Measurements from ENCODE around the gene KIF23.

The KIF23 gene

GRCh38 chr15:69491038-69491505 lies 76.9 kb downstream of the KIF23 start:
- DNase-seq (ENCODE audit: low spot score), result no peak

GRCh38 chr15:69493406-69493805 lies 79.3 kb downstream of the KIF23 start:
- DNase-seq (ENCODE audit: low spot score), result no peak

GRCh38 chr15:69496001-69496400 lies 81.9 kb downstream of the KIF23 start:
- DNase-seq (ENCODE audit: low spot score), result no peak

- no peak for DNase-seq (ENCODE audit: low spot score)
Observed at GRCh38 chr15:69497076-69497475, 82.9 kb downstream of the KIF23 start.

- DNase-seq (ENCODE audit: low spot score), result no peak
Observed at GRCh38 chr15:69497667-69498066, 83.5 kb downstream of the KIF23 start.

Measured in kidney tubule cell (primary cell).